Measurements from ENCODE around the gene MICALL2.

- TF ChIP-seq CTCF (IDR thresholded peaks at IDR 0.05) (no peak), EP300 (IDR thresholded peaks at IDR 0.05) (no peak), POLR2AphosphoS5 (IDR thresholded peaks at IDR 0.05) (no peak)
Measured at GRCh38 chr7:1481300-1481699, 22.0 kb upstream of the MICALL2 start.

All from upper lobe of left lung (tissue), 4 donors.